HepG2 (cell line): ENCODE measurements around the gene NELL1. TPM values are rescaled to one million over a fixed set of nuclear protein-coding genes. Genes with fewer than 3 reads are reported as not detected.

Experiments
- ATAC-seq: fragments of 200-7000 bp; cut with Tn5 transposase; 3 replicates; pipeline ENCODE4 v1.9.1; 2020; ENCODE audit warnings: mild to moderate bottlenecking, moderate library complexity
- BruUV-seq: library from RNA; stranded (reverse); fragments of 400-500 nt; replicated peaks from 2 replicates; lab custom pipeline; 2021; lab: Mats Ljungman, UMichigan
- CTCF ChIA-PET: fragments of 300-600 bp; formaldehyde crosslinking; extraction: SDS; loops from one replicate; lab custom pipeline; 2021; ENCODE audit warnings: low total read pairs, inconsistent platforms, low intra/inter-chr PET ratio; lab: Yijun Ruan, JAX
- POLR2A ChIA-PET: fragments of 350-600 bp; sonication (Branson Sonifier 250); formaldehyde crosslinking; loops from one replicate; lab custom pipeline; 2020; ENCODE audit warnings: antibody characterized with exemption, inconsistent platforms; lab: Yijun Ruan, JAX
- DNase-seq: peaks from one replicate; pipeline ENCODE4 v3.0.0-alpha.2; 2015; ENCODE audit warnings: low spot score
- FAIRE-seq: peaks from 3 replicates; lab custom pipeline; 2011; peaks lifted over from hg19 to GRCh38; lab: Jason Lieb, UNC
- H2AFZ ChIP-seq: one replicate; pipeline ENCODE4 v1.6.1; 2011; ENCODE audit warnings: low read length, inconsistent platforms
- H3K27ac ChIP-seq: fragments of 300-600 bp; 3 replicates; pipeline ENCODE4 v1.8.0; 2011; ENCODE audit warnings: mixed run types, mild to moderate bottlenecking, mixed read lengths, low read length, inconsistent platforms; ENCODE audit not compliant: insufficient read depth; ENCODE audit errors: extremely low read length
- H3K27me3 ChIP-seq, 2 experiments: fragments of 200-600 bp in 1 of 2; 2 replicates in 1 of 2; 3 replicates in 1 of 2; pipeline versions ENCODE4 v1.6.0 to v1.8.0; 2011; ENCODE audit warnings: low read length in 2 of 2, mild to moderate bottlenecking in 2 of 2, moderate library complexity in 2 of 2, inconsistent platforms in 1 of 2; ENCODE audit not compliant: insufficient read depth in 2 of 2, control insufficient read depth in 1 of 2
- H3K36me3 ChIP-seq, 2 experiments: fragments of 200-600 bp in 1 of 2; replicated peaks in 1 of 2; 2 replicates in 1 of 2; 3 replicates in 1 of 2; pipeline versions ENCODE4 v1.5.1 to v1.8.0; 2011; ENCODE audit warnings: low read length in 2 of 2, inconsistent platforms in 1 of 2; ENCODE audit not compliant: insufficient read depth in 2 of 2, control insufficient read depth in 1 of 2
- H3K4me1 ChIP-seq: 2 replicates; pipeline ENCODE4 v1.5.1; 2012; ENCODE audit warnings: low read length, inconsistent platforms; ENCODE audit not compliant: insufficient read depth
- H3K4me2 ChIP-seq: 2 replicates; pipeline ENCODE4 v1.6.0; 2011; ENCODE audit warnings: low read depth, low read length, inconsistent platforms
- H3K4me3 ChIP-seq, 3 experiments: fragments of 200-600 bp in 1 of 3; sonication (generic), shearing (Covaris generic) in 1 of 3; replicated peaks in 1 of 3; 2 replicates each; pipeline ENCODE4 v1.5.1; 2011 to 2016; ENCODE audit warnings: low read length in 3 of 3, inconsistent platforms in 2 of 3, low read depth in 2 of 3, mild to moderate bottlenecking in 2 of 3, control low read depth in 1 of 3, mixed read lengths in 1 of 3; ENCODE audit not compliant: insufficient read depth in 1 of 3
- H3K79me2 ChIP-seq: one replicate; pipeline ENCODE4 v1.6.1; 2011; ENCODE audit warnings: low read length, inconsistent platforms; ENCODE audit not compliant: insufficient read depth
- H3K9ac ChIP-seq: 2 replicates; pipeline ENCODE4 v1.6.0; 2011; ENCODE audit warnings: mild to moderate bottlenecking, low read depth, low read length, inconsistent platforms; ENCODE audit not compliant: insufficient read depth
- H3K9me3 ChIP-seq: 2 replicates; pipeline ENCODE4 v1.5.1; 2012; ENCODE audit warnings: mild to moderate bottlenecking, low read length
- H4K20me1 ChIP-seq: 2 replicates; pipeline ENCODE4 v1.6.0; 2011; ENCODE audit warnings: inconsistent platforms, mild to moderate bottlenecking, low read length, moderate library complexity; ENCODE audit not compliant: insufficient read depth
- ARID2 ChIP-seq: sonication (generic); formaldehyde crosslinking; IDR thresholded peaks from 2 replicates; pipeline ENCODE4 v1.8.1; 2022; ENCODE audit warnings: mild to moderate bottlenecking, missing genetic modification reagents, borderline replicate concordance
- ARID4A ChIP-seq: sonication (generic); formaldehyde crosslinking; IDR thresholded peaks from 2 replicates; pipeline ENCODE4 v1.5.0; 2020; ENCODE audit warnings: mild to moderate bottlenecking, missing genetic modification reagents, borderline replicate concordance
- DNMT1 ChIP-seq: sonication (generic); formaldehyde crosslinking; IDR thresholded peaks from 2 replicates; pipeline ENCODE4 v1.5.1; 2020; ENCODE audit warnings: mild to moderate bottlenecking, missing genetic modification reagents
- FOXP1 ChIP-seq, 2 experiments: fragments of 450-650 bp in 1 of 2; IDR thresholded peaks; 2 replicates each; pipeline ENCODE4 v1.6.1; 2017 to 2018; ENCODE audit warnings: antibody characterized with exemption in 1 of 2
- IRF9 ChIP-seq: sonication (generic); formaldehyde crosslinking; IDR thresholded peaks from 2 replicates; pipeline ENCODE4 v1.8.0; 2022; ENCODE audit warnings: missing genetic modification reagents, mild to moderate bottlenecking, borderline replicate concordance
- KDM6A ChIP-seq: IDR thresholded peaks from 2 replicates; pipeline ENCODE4 v1.6.1; 2016; ENCODE audit warnings: low read depth
- KLF9 ChIP-seq: IDR thresholded peaks from 2 replicates; pipeline ENCODE4 v1.6.1; 2016; ENCODE audit warnings: low read depth
- MED8 ChIP-seq: sonication (generic); formaldehyde crosslinking; IDR thresholded peaks from 2 replicates; pipeline ENCODE4 v1.8.1; 2023; ENCODE audit warnings: mild to moderate bottlenecking, missing genetic modification reagents; ENCODE audit not compliant: insufficient replicate concordance
- MTF2 ChIP-seq: sonication (generic); formaldehyde crosslinking; IDR thresholded peaks from 2 replicates; pipeline ENCODE4 v1.5.0; 2020; ENCODE audit warnings: missing genetic modification reagents, borderline replicate concordance
- NFATC3 ChIP-seq: sonication (generic); formaldehyde crosslinking; IDR thresholded peaks from 2 replicates; pipeline ENCODE4 v1.5.1; 2020; ENCODE audit warnings: mild to moderate bottlenecking, missing genetic modification reagents
- NPAS2 ChIP-seq: sonication (generic); formaldehyde crosslinking; IDR thresholded peaks from 2 replicates; pipeline ENCODE4 v1.8.0; 2022; ENCODE audit warnings: mild to moderate bottlenecking, missing genetic modification reagents, borderline replicate concordance
- ZBTB7A ChIP-seq: sonication (generic); formaldehyde crosslinking; IDR thresholded peaks from 2 replicates; pipeline ENCODE4 v1.8.0; 2022; ENCODE audit warnings: mild to moderate bottlenecking, missing genetic modification reagents
- ZFP1 ChIP-seq: IDR thresholded peaks from 2 replicates; pipeline ENCODE4 v1.6.1; 2016
- ZNF34 ChIP-seq: sonication (generic); formaldehyde crosslinking; IDR thresholded peaks from 2 replicates; pipeline ENCODE4 v1.4.0; 2020; ENCODE audit warnings: mild to moderate bottlenecking, missing genetic modification reagents, borderline replicate concordance
- ZNF574 ChIP-seq: sonication (generic); formaldehyde crosslinking; IDR thresholded peaks from 2 replicates; pipeline ENCODE4 v1.4.0; 2020; ENCODE audit warnings: missing genetic modification reagents
- WGBS: methylation state at CpG from one replicate; pipeline ENCODE4 v1.1.6; 2017; ENCODE audit warnings: low lambda C conversion rate; 5-methylcytosine and 5-hydroxymethylcytosine counted together
- in situ Hi-C: cut with HindIII; loops from 2 replicates; pipeline ENCODE4 v1.10.0; 2017; ENCODE audit warnings: low pct_unique_long_range_greater_than_20kb; ENCODE audit not compliant: extremely low pct_ligation_motif_present
- intact Hi-C: fragments of 100-400 bp; cut with micrococcal nuclease; formaldehyde crosslinking; loops from one replicate; pipeline ENCODE4 v1.10.0; 2022; ENCODE audit not compliant: unreplicated experiment
- polyA plus RNA-seq, 8 experiments: library from polyadenylated mRNA; depleted of rRNA in 3 of 8; stranded (reverse) in 7 of 8; unstranded in 1 of 8; fragments of >200 nt; fragmentation: Illumina TruSeq in 4 of 8; extraction: Trizol in 4 of 8; gene quantifications; 2 replicates each; pipeline versions ENCODE4 v1.2.1 to v1.2.3, GENCODE V29; 2011 to 2016; ENCODE audit warnings: low read depth in 4 of 8, missing spikeins in 1 of 8, mixed read lengths in 1 of 8; ENCODE audit not compliant: insufficient read depth in 1 of 8
- total RNA-seq, 5 experiments: library from RNA; depleted of rRNA; stranded (reverse); fragments of >200 nt; fragmentation: Illumina TruSeq; extraction: Trizol; gene quantifications; 2 replicates each; pipeline ENCODE4 v1.2.3, GENCODE V29; 2016; ENCODE audit warnings: low read depth in 1 of 5

NELL1 gene
- total and polyA plus RNA-seq, 2 of the 13 experiments (the other 11 are each of a cell fraction or from before 2014, with no cell fraction given), result not detected

DNA sequence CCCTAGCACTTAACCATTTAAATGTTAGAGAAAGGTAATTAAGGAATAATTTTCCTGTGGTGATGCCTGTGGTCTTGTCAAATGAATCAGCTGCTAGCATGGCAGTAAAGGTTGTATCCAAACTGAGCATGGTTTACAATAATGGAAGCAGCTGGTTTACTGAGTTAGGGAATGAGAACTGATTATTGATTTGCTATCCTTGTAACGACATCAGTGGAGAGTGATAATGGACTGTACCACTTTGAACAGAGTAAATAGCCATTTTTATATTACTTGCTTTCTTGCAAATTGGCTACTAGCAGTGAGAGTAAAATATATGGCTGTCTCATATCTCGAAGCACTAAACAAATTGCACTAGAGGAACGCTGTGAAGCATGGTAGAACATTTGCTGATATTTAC, 934.5 kb downstream of the NELL1 start (continued):
- TF ChIP-seq MED8 (CRISPR knock-in tag) (no peak), NFATC3 (no peak), KDM6A (no peak), KLF9 (CRISPR knock-in tag) (no peak)

DNA sequence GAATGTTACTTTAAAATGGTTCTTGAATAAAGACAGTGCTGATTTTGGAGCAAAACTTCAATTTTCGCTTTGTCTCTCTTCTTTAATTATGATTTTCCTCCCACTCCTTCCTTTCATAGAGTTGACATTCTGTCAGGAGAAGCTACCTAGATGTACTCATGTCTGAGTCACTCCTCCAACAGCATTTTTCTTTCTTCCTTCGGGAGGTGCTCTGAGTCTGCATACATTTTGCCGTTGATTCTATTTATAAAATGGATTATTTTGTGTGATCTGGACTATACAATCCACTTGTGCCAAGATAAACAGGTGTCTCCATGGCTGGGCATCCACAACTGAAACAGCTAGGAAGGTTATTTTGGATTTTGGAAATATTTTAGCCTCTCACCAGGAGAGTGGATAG, 935.2 kb downstream of the NELL1 start:
- POLR2A ChIA-PET, result no interaction called here
- no peaks in the 10 kb centered on the region for H3K27me3 ChIP-seq
- no peaks in the 10 kb centered on the region for H3K4me1 ChIP-seq
- H3K36me3 ChIP-seq, result no peaks in the 10 kb centered on the region
- WGBS, result 3% methylated on average over 3 of the region's 3 CpGs
- H3K9me3 ChIP-seq, result no peaks in the 10 kb centered on the region
- ATAC-seq, result no peak
- no peaks in the 10 kb centered on the region for H4K20me1 ChIP-seq
- BruUV-seq, result no TSS peak
- in situ Hi-C loops (no loop called here), intact Hi-C loops (no loop called here)
- DNase-seq, result no peak
- H3K9ac ChIP-seq, result no peak overlapping the region
- H2AFZ ChIP-seq, result no peak overlapping the region
- no peaks in the 10 kb centered on the region for H3K79me2 ChIP-seq
- no peak overlapping the region for H3K27ac ChIP-seq
- H3K4me2 ChIP-seq, result no peak overlapping the region
- H3K4me3 ChIP-seq, result no peak overlapping the region
- CTCF ChIA-PET, result no interaction called here
- FAIRE-seq, result no peak
- no peak for TF ChIP-seq ZNF574 (CRISPR knock-in tag)
- no peak for TF ChIP-seq FOXP1 (IDR thresholded peaks at IDR 0.05)
- TF ChIP-seq FOXP1 (CRISPR knock-in tag; IDR thresholded peaks at IDR 0.05), result no peak
- TF ChIP-seq ARID4A (CRISPR knock-in tag), result no peak
- no peak for TF ChIP-seq DNMT1
- no peak for TF ChIP-seq ZBTB7A (CRISPR knock-in tag)
- TF ChIP-seq NPAS2 (CRISPR knock-in tag), result no peak
- no peak for TF ChIP-seq ZFP1 (CRISPR knock-in tag)
- no peak for TF ChIP-seq ARID2 (CRISPR knock-in tag)
- TF ChIP-seq ZNF34 (CRISPR knock-in tag), result no peak
- TF ChIP-seq MTF2 (CRISPR knock-in tag), result no peak
- TF ChIP-seq IRF9 (CRISPR knock-in tag), result no peak
